LNCaP clone FGC (cell line): ENCODE measurements around the gene HSPB2.

ENCODE experiments used
- DNase-seq: peaks from one replicate; pipeline ENCODE4 v3.0.0-alpha.2; 2011; ENCODE audit warnings: low read depth
- H3K4me3 ChIP-seq: 2 replicates; pipeline ENCODE4 v1.5.1; 2011; ENCODE audit warnings: mild to moderate bottlenecking, low read depth, low read length, control low read depth
- TF ChIP-seq, protein P1 (sequence below): IDR thresholded peaks from 2 replicates; pipeline ENCODE4 v1.5.1; 2012; ENCODE audit warnings: mild to moderate bottlenecking; ENCODE audit not compliant: control insufficient read depth, insufficient read depth; ENCODE audit errors: extremely low read depth

HSPB2 gene

GRCh38 chr11:111961389-111962300, 49.1 kb downstream of the HSPB2 start:
- TF ChIP-seq, protein P1, sequence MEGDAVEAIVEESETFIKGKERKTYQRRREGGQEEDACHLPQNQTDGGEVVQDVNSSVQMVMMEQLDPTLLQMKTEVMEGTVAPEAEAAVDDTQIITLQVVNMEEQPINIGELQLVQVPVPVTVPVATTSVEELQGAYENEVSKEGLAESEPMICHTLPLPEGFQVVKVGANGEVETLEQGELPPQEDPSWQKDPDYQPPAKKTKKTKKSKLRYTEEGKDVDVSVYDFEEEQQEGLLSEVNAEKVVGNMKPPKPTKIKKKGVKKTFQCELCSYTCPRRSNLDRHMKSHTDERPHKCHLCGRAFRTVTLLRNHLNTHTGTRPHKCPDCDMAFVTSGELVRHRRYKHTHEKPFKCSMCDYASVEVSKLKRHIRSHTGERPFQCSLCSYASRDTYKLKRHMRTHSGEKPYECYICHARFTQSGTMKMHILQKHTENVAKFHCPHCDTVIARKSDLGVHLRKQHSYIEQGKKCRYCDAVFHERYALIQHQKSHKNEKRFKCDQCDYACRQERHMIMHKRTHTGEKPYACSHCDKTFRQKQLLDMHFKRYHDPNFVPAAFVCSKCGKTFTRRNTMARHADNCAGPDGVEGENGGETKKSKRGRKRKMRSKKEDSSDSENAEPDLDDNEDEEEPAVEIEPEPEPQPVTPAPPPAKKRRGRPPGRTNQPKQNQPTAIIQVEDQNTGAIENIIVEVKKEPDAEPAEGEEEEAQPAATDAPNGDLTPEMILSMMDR: no peak
- no peak for DNase-seq
- H3K4me3 ChIP-seq: no peak overlapping the region
